Stimulated activated CD4-positive, alpha-beta T cell treated with anti-CD3 and anti-CD28 coated beads, Interleukin-4, amount 100 ng/mL, for 24 hours (primary cell): ENCODE data around the gene GIN1.
"Not testable (repeated sequence)": the region's sequence is repeated elsewhere in the genome, so short reads cannot be mapped to it uniquely, and the experiment has no call there.

Experiments used
- DNase-seq: peaks from one replicate; pipeline ENCODE4 v3.0.0-alpha.2; 2020

GIN1 gene, protein sequence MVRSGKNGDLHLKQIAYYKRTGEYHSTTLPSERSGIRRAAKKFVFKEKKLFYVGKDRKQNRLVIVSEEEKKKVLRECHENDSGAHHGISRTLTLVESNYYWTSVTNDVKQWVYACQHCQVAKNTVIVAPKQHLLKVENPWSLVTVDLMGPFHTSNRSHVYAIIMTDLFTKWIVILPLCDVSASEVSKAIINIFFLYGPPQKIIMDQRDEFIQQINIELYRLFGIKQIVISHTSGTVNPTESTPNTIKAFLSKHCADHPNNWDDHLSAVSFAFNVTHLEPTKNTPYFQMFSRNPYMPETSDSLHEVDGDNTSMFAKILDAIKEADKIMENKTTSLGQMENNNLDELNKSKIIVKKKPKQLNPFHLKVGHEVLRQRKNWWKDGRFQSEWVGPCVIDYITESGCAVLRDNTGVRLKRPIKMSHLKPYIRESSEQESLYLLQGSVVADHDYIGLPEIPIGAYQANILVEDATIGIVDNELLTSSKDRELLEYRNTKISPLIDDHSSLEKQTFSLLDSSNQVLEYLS

DNA sequence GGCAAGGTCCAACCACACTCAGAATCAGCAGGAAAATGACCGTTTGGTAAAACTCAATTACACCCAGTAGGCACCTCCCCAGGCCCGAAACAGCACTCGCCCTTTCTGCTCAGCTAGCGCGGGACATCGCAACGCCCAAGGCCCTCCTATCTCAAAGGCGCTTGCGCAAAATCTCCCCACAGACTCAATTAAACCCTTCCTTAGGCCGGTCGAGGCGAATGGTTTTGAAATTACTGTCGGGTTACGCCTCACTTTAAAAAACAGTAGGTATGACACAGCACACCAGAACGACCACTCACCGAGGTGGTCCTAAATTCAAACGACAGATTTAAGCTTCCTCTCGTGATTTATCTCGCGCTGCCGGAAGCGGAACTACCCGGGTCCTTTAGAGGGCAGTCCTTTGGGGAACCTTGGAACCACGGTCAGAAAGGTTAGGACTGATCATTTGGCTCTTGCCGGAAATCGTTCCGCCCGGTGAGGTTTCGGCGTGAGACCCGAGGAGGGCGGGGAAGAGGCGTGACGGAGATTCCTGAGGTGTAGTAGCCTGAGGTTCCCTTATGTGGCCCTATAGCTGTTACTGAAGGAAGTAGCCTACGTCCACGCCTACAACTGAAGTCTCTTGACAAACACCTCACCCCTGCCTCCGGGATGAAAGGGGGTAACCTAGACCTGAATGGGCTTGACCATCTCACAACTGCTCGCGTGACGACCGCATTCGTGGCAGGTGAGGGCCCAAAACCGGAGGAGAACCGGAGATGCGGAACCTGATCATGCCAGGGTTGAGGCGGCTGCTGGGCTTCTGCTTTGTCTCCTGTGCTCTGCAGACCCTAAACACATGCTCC, at the start of gene GIN1, which contains the start of gene PPIP5K2:
Gene GIN1 (minus strand): TSS at position 374 of the 842 bp plus-strand sequence. CDS start 11,431 bp downstream, outside the sequence.
Gene PPIP5K2 (plus strand): TSS at position 537 of the 842 bp plus-strand sequence. CDS start 9,289 bp downstream, outside the sequence.
- DNase-seq = peak; percentile 98

DNA sequence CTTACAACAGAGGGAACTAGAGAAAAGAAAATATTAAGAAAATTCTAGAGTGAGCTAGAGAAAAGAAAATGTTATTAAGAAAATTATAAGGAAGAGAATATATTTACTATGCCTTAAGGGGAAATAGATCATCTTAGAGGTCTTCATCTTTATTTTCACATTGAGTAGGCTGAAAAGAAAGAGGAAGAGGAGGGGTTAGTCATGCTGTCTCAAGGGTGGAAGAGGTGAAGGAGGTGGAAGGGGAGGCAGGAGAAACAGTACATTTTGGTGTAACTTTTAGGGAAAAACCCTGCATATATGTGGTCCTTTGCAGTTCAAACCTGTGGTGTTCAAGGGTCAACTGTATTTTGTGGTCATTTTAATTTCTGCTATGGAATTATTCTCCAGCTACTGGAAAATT, 46.8 kb upstream of the GIN1 start:
- DNase-seq = no peak

DNA sequence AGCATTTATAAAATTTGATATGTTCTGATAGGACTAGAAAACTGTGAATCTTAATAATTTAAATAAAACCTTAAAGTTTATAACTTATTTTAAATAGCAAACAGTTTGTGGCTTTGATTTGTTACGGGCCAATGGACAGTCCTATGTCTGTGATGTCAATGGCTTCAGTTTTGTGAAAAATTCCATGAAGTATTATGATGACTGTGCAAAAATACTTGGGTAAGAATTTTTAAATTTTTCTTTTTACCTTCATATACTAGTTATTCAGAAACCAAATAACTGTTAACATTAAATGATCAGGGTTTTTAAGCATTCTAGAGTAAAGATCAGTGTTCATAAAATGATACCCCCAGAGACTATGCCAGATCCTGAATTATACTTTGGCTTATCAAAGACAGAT, 31.2 kb upstream of the GIN1 start:
- DNase-seq = no peak

DNA sequence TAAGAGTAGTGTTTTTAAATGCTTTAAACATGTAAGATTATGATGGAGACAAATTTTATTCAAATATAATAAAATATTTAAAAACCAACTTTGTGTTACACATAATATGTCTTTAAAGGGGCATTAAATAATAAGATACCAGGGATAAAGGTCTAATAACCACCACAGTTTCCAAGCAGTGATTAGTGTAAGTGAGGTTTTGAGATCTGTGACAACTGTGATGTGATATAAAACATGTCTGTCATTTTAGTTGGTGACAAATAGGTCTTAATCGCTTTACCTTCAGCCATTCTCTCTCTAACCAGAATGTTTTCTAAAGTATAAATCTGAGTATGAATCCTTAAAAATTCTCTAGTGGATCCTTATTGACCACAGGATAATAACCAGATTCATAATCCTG, 28.3 kb upstream of the GIN1 start:
- DNase-seq = no peak

DNA sequence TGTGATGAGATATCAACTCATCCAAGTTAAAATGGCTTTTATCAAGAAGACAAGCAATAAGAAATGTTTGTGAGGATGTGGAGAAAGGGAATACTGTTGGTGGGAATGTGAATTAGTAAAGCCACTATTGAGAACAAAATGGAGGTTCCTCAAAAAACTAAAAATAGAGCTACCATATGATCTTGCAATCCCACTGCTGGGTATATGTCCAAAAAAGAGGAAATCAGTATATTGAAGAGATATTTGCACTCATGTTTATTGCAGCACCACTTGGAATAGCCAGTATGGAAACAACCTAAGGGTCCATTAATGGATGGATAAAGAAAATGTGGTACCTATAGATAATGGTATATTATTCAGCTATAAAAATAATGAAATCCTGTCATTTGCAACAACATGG, 25.3 kb upstream of the GIN1 start:
- no peak for DNase-seq

DNA sequence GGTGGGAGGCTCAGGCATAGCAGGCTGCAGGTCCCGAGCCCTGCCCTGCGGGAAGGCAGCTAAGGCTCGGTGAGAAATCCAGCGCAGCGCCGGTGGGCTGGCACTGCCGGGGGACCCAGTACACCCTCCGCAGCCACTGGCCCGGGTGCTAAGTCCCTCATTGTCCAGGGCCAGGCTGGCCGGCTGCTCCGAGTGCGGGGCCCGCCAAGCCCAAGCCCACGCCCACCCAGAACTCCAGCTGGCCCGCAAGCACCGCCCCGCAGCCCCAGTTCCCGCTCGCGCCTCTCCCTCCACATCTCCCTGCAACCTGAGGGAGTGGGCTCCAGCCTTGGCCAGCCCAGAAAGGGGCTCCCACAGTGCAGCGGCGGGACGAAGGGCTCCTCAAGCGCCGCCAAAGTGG, 22.2 kb upstream of the GIN1 start:
- DNase-seq = not testable (repeated sequence)

DNA sequence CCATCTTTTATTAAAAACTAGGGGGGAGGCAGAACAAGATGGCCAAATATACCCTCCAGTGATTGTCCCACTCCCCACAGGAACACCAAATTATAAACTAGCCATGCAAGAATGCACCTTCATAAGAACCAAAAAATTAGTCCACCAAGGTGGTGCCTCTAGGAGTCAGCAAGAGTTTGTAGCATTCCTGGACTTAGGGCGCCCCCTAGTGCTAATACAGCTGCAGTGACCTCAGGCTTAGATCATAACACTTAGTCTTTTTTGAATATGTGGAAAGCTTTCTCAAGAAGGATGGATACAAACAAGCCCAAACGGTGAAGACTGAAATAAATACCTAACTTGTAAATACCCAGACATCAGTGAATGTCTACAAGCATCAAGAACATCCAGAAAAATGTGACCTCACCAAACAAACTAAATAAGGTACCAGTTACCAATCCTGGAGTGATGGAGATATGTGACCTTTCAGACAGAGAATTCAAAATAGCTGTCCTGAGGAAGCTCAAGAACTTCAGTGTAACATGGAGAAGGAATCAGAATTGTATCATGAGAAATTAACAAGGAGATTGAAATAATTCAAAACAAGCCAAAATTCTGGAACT, 19.4 kb upstream of the GIN1 start:
- DNase-seq = peak; percentile 87

DNA sequence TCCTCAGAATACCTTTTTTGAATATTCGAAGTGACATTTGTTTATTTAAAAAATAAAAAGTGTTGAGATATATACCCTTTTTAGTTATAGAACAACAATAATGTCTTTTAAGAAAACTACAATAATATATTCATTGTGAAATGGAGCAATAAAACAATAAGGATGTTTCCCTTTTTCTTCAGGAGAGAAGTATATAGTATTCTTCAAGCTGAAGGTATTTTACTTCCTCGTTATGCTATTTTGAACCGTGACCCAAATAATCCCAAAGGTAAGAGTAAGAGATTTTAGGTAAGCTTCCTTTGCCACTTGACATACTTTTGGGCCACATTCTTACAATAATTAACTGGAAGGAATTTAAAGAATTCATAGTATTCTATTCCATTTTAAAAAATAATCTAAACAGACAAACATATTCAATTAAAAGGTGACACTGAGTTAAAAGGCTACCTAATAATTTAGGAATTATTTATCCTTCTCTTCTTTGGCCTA, 18.3 kb upstream of the GIN1 start:
- no peak for DNase-seq

DNA sequence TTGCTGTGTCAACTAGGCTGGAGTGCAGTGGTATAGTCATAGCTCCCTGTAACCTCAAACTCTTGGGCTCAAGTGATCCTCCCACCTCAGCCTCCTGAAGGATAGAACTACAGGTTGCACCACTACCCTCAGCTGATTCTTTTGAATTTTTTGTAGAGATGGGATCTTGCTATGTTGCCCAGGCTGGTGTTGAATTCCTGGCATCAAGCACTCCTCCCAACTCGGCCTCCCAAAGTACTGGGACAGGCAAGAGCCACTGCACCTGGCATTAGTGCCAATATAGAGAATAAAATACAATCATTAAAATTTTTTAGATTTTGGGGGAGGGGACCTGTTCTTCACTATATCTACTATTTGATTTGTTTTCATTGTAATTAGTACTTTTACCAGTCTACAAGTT, 15.5 kb upstream of the GIN1 start:
- DNase-seq = no peak

DNA sequence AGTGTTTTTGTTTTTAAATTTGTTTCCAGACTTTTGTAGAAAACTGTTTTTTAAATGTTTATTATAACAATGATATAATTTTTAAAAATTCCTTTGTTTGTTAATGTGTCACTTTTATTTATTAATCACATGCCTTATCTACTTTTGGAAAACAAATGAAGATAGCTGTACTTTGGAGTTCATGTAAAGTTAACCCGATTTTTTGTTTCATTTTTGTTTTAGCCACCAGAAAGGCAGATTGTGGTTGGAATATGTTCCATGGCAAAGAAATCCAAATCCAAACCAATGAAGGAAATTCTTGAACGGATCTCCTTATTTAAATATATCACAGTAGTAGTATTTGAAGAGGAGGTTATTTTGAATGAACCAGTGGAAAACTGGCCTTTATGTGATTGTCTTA, 13.3 kb upstream of the GIN1 start:
- no peak for DNase-seq

DNA sequence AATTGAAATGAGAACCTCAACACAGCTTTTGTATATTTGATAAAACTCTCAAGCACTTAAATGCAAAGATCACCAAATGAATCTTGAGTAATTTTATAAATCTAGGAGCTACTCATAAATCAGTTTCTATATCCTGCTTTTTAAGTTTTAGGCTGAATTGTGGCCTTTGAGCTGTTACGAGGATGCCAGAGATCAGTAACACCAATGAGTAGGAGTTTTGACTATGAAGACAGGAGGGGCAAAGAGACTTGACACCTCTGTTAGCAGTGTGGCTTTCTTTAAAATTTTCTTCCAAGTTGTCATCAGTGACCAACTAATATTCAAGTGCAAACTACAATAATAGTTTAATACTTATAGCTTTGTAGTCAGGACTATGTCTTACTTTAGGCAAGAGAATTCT, 12.7 kb upstream of the GIN1 start:
- no peak for DNase-seq

DNA sequence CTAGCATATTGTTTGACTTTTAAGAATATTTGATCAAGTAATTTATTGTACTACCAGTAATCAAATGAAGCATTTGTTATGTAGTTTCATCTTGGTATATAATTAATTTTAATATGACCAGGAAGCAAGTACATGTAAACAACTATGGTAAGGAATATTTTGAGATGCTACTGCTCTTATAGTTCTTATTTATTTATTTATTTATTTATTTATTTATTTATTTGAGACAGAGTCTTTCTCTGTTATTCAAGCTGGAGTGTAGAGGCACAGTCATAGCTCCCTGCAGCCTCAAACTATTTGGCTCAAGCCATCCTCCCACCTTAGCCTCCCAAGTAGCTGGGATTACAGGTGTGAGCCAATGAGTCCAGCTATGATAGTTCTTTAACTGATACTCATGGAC, 8.3 kb upstream of the GIN1 start:
- DNase-seq = no peak

DNA sequence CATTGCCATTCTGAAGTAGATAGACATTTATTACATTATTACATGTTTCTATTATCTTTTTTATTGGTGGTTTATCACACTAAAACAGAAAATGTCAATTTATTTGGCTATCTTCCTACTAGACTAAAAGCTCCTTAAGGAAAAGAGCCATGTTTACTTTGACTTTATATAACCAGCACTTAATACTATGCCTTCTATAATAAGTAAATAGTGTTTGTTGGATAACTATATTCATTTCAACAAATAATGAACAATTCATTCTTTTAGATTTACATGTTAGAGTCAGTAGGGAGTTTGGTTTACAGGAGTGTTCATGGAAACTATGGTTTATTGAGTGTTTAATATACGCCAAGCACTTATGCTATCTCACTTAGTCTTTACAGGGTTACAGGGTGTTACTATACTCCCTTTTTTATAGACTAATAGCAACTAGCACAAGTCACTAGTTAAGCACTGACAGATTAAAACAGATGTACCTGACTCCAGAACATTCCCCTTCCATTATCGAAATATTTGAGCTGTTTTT, 7.4 kb upstream of the GIN1 start:
- no peak for DNase-seq

DNA sequence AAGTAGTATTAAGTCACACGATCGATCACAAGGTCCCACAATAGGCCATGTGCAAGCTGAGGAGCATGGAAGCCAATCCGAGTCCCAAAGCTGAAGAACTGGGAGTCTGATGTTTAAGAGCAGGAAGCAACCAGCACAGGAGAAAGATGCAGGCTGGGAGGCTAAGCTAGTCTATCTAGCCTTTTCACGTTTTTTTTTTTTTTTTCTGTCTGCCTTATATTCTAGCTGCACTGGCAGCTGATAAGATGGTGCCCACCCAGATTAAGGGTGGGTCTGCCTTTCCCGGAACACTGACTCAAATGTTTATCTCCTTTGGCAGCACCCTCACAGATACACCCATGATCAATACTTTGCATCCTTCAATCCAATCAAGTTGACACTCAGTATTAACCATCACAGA, 6.6 kb upstream of the GIN1 start:
- DNase-seq = no peak

DNA sequence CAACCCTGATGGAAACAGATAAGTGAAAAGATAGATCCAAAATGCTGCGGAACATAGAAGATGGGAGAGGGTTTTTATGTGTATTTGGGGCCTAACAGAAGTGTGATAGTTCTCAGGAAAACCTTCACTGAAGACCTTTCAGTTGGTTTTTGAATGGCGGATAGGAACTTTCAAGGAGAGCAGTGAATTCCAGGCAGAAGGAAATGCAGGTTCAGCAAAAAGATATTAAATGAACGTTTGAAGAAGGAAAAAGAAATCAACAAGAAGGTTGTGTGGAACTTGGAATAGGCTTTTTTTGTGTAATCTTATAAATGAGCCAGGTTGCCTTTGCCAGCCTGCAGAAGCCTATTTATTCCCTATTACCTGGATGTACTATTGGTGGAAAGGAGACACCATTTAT, 2.3 kb upstream of the GIN1 start:
- DNase-seq = no peak

DNA sequence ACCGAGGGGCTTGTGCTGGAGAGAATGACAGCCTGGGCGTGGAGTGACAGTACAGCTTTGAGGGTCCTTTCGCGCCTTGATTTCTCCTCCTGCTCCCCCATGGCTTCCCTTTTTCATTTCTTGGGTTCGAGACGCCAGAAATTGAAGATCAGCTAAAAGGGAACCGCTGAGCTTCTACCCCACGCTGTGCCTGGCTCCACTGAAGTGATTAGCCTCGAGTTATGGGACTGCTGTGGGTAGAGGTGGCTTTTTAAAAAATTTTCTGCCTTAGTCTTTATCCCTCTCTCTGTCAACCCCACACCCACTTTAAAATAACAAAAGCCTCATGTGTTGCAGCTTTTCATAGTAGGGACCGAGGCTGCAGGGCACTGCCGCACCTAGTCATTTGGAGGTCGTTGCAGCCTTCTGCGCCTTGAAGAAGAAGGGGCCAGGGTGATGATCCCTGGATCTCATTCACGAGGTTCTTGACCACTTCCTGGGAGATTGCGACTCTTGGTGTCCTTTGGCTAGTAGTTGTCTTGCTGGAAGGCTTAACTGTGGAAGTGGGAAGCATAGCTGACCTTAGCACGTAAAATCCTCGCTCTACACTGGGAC, 766 bp upstream of the GIN1 start:
- no peak for DNase-seq

DNA sequence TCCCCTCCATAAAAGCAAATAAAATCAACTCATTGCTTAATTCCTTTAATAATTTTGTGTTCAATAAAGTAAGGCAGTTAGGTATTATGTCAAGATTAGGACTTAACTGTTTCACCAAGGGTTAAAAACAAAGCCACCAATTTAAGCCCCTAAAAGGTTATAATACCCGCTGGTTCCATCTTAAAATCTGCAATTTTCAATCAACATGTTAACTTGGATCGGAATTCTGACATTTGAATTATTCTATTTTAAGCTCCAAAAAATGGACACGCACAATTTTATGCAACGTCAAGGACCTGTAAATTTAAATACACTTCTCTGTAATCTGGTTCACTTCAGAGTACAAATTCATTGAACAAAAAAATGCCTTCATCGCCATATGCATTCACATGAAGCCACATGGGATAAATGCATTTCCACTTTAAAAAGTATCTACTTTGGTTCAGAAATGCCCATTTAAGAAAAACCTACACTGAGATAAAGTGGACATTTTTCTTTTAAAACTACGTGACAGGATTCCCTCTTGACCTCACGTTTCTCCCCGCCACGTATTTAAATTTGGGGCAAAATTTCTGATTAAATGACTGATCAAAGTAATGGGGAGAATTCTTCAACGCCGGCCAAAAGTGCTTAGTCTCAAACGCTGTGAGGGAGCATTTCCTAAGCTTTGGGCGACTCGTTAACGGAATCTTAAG, 721 bp downstream of the GIN1 start:
- no peak for DNase-seq

DNA sequence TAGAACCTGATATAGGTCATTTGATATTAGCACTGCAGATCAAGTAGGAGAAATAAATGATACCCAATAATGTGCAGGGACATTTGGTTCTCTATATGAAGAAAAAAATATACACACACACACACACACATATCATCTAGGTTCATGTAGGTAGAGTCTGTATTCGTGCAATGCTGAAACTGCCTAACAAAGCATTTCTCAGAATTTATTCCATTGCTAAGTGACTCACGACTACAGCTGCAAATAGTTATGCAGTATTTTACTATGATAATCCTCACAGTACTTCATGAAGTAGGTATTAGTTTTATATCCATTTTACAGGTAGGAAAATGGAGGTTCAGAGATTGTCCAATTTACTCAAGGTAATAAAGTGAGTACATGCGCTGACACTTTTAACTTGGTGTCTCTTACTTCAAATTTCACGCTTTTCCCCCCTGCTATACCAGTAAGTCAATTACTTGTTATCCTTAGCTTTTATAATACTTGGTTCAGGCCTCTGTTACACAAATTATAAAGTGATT, 2.4 kb downstream of the GIN1 start:
- no peak for DNase-seq

DNA sequence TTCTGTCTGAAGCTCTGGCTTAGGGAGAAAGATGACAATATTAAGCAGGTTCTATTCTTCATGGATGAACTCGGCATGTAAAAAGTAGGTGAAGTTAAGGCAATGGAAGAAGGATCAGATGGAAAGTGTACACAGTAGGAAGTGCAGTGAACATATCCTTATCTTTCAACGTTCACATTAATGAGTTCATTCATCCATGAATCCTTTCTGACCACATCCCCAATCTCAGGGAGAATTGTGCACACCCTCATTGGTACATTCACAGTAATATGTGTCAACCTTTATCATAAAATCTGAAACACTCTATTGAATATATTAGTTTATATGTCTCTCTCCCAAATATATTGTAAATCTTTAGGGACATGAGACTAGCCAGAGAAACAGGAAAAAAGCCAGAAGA, 5.5 kb downstream of the GIN1 start:
- no peak for DNase-seq

DNA sequence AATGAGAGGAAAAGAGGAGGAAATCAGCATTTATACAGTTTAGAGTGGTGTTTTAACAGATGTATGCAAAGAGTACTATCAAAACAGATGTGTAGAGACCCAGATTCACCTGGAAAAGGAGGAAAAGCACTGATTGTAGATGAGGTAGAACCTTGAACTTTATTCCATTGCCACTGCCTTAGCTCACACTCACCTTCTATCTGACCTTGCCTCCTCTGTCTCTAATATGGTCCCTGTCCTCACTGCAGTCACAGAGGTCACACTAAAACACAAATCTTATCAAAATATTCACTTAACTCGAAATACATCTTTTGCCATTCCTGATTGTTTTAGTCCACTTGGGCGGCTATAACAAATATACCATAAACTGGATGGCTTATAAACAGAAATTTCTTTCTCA, 7.0 kb downstream of the GIN1 start:
- DNase-seq = no peak

DNA sequence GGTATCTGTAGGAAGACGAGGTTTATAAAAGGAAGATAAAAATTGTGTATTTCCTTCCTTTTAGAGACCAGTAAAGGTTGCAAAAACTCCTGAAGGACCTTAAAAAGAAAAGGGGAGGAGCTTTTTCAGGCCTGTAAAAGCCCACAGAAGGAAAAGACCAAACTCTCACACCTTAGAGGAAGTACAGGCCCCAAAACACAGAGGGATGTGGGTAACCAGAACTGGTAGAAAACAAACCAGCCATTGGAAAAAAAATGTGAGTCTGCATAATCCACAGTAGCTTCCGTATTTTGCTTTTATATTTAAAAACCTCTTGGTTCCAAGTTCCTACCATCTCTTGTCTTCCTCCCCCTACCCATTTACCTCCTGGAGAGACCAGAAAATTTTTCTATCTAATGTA, 8.5 kb downstream of the GIN1 start:
- no peak for DNase-seq

DNA sequence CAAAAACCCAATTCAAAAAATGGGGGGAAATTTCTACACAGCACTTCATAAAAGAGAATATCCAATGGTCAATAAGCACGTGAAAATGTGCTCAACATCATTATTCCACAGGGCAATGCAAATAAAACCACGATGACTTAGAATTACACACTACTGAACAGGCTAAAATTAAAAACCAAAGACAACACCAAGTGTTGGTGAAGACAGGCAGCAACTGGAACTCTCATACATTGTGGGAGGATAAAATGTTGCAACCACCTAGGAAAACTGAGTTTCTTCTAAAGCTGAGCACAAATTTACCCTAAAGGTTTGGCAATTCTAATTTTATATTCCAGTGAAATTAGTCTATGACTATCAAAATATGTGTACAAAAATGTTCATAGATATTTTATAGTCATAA, 9.5 kb downstream of the GIN1 start:
- no peak for DNase-seq
